ENCODE data around the gene PLD4. TPM values are rescaled to one million over a fixed set of nuclear protein-coding genes. Genes with fewer than 3 reads are reported as not detected.
A peak's percentile ranks its signal among the peaks of the same experiment; 100 is the strongest.

PLD4 gene
- total and polyA plus RNA-seq, 9 of the 15 experiments (the other 6 are each of a cell fraction or from before 2014, with no cell fraction given) = 0.18 to 0.24 TPM; not detected in 7

GRCh38 chr14:104875412-104875751, 49.3 kb upstream of the PLD4 start:
- in situ Hi-C loops (cut with MboI) = no loop called here

More at GRCh38 chr14:104875412-104875751, 49.3 kb upstream of the PLD4 start:
- Histone ChIP-seq H3K79me2 (ENCODE audit: control insufficient read depth, insufficient read depth, low read length) (no peaks in the 10 kb centered on the region; the same call in 2 of the 3 replicates), H3K27me3 (ENCODE audit: control insufficient read depth in 2 of 2, insufficient read depth in 2 of 2, low read length in 2 of 2) (no peaks in the 10 kb centered on the region), H2AFZ (ENCODE audit: low read depth, low read length) (no peak overlapping the region), H3K4me3 (no peak overlapping the region), H3K4me2 (ENCODE audit: insufficient read depth, low read length) (no peak overlapping the region), H4K20me1 (replicated peaks; ENCODE audit: control insufficient read depth, insufficient read depth, low read length) (no peaks in the 10 kb centered on the region), H3K9ac (ENCODE audit: insufficient read depth in 1 of 2, low read depth in 2 of 2, low read length in 2 of 2) (peak overlapping the region in 1 of 2 experiments; percentile 71; a peak in 1 of 4 replicates), H3K9me1 (ENCODE audit: control insufficient read depth, insufficient read depth, low read length) (no peaks in the 10 kb centered on the region), H3K27ac (ENCODE audit: extremely low read depth, low read depth, low read length) (no peak overlapping the region), H3K36me3 (ENCODE audit: control insufficient read depth, insufficient read depth, low read length) (peaks cover under 1% of the 10 kb centered on the region; the same call in 2 of the 3 replicates), H3K9me3 (replicated peaks; ENCODE audit: control insufficient read depth, insufficient read depth, low read depth, low read length) (no peaks in the 10 kb centered on the region), H3K4me1 (replicated peaks in 1 of 2; ENCODE audit: control insufficient read depth in 2 of 2, insufficient read depth in 2 of 2, low read length in 2 of 2) (peaks cover 0 to 66% of the 10 kb centered on the region in 2 experiments; a peak in 3 of 5 replicates)
- CTCF ChIA-PET (ENCODE audit: low intra/inter-chr PET ratio) = no interaction called here
- POLR2A ChIA-PET = no interaction called here
- 77% methylated on average over 6 of the region's 13 CpGs for WGBS (ENCODE audit: insufficient coverage, low coverage, missing lambda C conversion rate)
- BruUV-seq (replicated peaks) = no TSS peak
- intact Hi-C loops (cut with micrococcal nuclease) = loop anchor here (10.0 kb wide), 1 partner anchor 111 kb away; no protein-coding TSS in a partner anchor
- DNase-seq (ENCODE audit: extremely low read depth in 1 of 4, low spot score in 3 of 4) (no peak), ATAC-seq (no peak), FAIRE-seq (no peak)
- TF ChIP-seq TEAD1 (CRISPR knock-in tag; IDR thresholded peaks at IDR 0.05) = no peak
- TF ChIP-seq LCOR (CRISPR knock-in tag; IDR thresholded peaks at IDR 0.05) = no peak
- no peak for TF ChIP-seq ZNF583 (CRISPR knock-in tag; IDR thresholded peaks at IDR 0.05)
- no peak for TF ChIP-seq TGIF2 (CRISPR knock-in tag; IDR thresholded peaks at IDR 0.05)
- TF ChIP-seq CTCF (IDR thresholded peaks at IDR 0.05 in 2 of 3, conservative IDR thresholded peaks at IDR 0.05 in 1 of 3; ENCODE audit: insufficient read depth in 2 of 3, low read depth in 1 of 3, low read length in 3 of 3) = no peak
- no peak for TF ChIP-seq NFATC3 (IDR thresholded peaks at IDR 0.05)
- TF ChIP-seq ZNF512 (tag; IDR thresholded peaks at IDR 0.05) = no peak
- TF ChIP-seq ZNF584 (CRISPR knock-in tag; IDR thresholded peaks at IDR 0.05; ENCODE audit: low read depth) = no peak
- no peak for TF ChIP-seq ZFX (CRISPR knock-in tag; IDR thresholded peaks at IDR 0.05)
- no peak for TF ChIP-seq EP300 (IDR thresholded peaks at IDR 0.05; ENCODE audit: low read length)
